ENCODE measurements around the gene DRAP1. TPM values are rescaled to one million over a fixed set of nuclear protein-coding genes. Genes with fewer than 3 reads are reported as not detected.
"Not testable (repeated sequence)": the region's sequence is repeated elsewhere in the genome, so short reads cannot be mapped to it uniquely, and the experiment has no call there.

Gene DRAP1
- total and polyA plus RNA-seq, 2 donors = 36.7 to 111 TPM

DNA sequence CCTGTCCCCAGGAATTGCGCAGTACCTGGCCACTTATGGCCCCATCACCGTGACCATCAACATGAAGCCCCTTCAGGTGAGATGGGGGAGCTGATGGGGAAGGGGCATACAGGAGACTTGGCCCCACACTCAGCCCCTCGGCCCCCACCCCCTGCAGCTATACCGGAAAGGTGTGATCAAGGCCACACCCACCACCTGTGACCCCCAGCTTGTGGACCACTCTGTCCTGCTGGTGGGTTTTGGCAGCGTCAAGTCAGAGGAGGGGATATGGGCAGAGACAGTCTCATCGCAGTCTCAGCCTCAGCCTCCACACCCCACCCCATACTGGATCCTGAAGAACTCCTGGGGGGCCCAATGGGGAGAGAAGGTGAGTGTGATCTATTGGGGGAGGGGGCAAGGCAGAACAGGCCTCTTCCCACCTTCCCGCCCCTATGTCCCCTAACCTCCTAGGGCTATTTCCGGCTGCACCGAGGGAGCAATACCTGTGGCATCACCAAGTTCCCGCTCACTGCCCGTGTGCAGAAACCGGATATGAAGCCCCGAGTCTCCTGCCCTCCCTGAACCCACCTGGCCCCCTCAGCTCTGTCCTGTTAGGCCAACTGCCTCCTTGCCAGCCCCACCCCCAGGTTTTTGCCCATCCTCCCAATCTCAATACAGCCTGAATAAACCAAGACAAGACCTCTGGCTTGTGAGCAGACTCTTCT lies 36.0 kb upstream of the DRAP1 start:
- DNase-seq (ENCODE audit: extremely low spot score) = no peak
- H3K4me1 ChIP-seq (ENCODE audit: insufficient read depth) = no peaks in the 10 kb centered on the region
- H3K27ac ChIP-seq (ENCODE audit: low read depth) = no peak overlapping the region
- H3K4me3 ChIP-seq (ENCODE audit: low read depth, low read length) = no peak overlapping the region
- H3K36me3 ChIP-seq (ENCODE audit: insufficient read depth) = no peaks in the 10 kb centered on the region
- WGBS = 93% methylated on average over 13 of the region's 13 CpGs

DNA sequence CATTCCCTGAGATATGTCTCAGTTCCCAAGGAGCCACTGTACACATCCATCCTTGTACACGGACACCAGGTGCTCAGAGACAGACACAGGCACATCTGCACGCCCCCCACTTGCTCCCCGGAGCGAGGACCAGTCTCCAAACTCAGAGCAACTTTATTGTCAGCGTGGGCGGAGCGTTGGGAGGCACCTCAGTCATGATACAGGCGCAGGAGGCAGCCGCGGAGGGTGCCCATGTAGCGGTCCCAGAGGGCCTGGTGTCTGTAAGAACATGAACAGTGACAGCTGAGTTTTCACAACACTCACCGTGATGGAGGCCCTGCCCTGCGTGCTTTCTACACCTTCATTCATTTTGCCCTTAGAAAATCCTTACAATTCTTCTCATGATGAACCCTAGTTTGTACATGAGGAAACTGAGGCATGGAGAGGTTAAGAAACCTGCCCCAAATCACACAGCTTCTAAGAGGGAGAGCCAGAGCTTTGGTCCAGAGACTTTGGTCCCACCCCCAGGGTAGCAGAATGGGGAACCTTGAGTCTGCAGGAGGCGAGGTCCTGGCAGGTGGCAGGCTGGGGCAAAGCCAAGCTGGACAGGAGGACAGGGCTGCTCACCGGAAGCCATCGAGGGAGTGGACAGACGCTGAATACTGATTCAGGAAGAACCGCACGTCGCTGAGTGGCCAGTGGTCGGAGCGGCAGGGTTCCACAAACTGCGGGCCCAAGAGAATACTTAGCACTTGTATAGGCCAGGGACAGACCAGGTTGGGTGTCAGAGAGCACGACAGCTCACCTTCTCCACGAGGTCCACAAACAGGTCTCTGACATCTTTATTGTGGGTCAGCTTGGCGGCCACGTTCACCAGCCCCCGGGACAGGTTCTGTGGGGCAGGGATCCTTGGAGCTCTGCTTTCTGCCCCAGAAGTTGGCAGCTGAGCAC lies 35.2 kb upstream of the DRAP1 start:
- WGBS = 85% methylated on average over 28 of the region's 28 CpGs
- Histone ChIP-seq H3K27ac (ENCODE audit: low read depth) (no peak overlapping the region), H3K4me3 (ENCODE audit: low read depth, low read length) (no peak overlapping the region), H3K4me1 (ENCODE audit: insufficient read depth) (no peaks in the 10 kb centered on the region), H3K36me3 (ENCODE audit: insufficient read depth) (no peaks in the 10 kb centered on the region)
- DNase-seq (ENCODE audit: extremely low spot score) = no peak

DNA sequence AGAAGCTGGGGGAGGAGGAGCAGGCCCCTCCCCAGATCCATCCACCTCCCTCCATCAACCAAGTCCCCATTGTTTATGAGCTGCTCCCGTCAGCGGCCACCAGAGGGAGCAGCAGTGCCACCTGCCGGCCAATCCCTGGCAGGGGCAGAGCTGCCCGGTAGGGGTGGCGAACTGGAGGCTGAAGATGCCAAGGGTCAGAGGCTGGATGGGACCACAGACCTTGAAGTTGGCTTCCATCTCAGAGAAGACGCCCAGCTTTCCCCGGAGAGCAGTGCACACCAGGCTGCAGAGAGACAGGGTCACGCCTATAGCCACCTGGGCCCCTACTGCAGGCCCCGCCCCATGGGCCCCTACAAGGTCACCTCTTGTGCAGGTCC lies 34.5 kb upstream of the DRAP1 start:
- H3K36me3 ChIP-seq (ENCODE audit: insufficient read depth) = no peaks in the 10 kb centered on the region
- H3K27ac ChIP-seq (ENCODE audit: low read depth) = no peak overlapping the region
- no peak for DNase-seq (ENCODE audit: extremely low spot score)
- WGBS = 26% methylated on average over 9 of the region's 9 CpGs
- no peaks in the 10 kb centered on the region for H3K4me1 ChIP-seq (ENCODE audit: insufficient read depth)
- no peak overlapping the region for H3K4me3 ChIP-seq (ENCODE audit: low read depth, low read length)

DNA sequence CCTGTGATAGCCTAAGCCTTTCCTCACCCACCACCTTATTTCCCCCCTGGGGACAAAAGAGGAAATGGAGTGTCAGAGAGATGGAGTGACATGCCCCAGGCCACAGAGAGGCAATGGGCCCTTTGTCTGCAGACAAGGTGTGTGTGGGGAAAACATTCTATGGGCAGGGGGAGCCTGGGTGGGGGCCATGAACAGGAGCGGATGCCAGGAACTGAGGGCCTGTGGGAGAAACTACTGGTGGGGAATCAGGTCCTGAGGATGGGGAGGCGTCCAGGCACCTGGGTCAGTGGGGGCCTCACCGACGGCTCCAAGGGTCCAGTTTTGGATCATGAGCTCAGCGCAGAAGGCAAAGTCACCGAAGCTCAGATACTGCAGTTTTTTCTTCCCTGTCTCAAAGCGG lies 34.0 kb upstream of the DRAP1 start:
- Histone ChIP-seq H3K36me3 (ENCODE audit: insufficient read depth) (no peaks in the 10 kb centered on the region), H3K27ac (ENCODE audit: low read depth) (no peak overlapping the region), H3K4me1 (ENCODE audit: insufficient read depth) (no peaks in the 10 kb centered on the region), H3K4me3 (ENCODE audit: low read depth, low read length) (no peak overlapping the region)
- no peak for DNase-seq (ENCODE audit: extremely low spot score)
- WGBS = 90% methylated on average over 7 of the region's 7 CpGs

DNA sequence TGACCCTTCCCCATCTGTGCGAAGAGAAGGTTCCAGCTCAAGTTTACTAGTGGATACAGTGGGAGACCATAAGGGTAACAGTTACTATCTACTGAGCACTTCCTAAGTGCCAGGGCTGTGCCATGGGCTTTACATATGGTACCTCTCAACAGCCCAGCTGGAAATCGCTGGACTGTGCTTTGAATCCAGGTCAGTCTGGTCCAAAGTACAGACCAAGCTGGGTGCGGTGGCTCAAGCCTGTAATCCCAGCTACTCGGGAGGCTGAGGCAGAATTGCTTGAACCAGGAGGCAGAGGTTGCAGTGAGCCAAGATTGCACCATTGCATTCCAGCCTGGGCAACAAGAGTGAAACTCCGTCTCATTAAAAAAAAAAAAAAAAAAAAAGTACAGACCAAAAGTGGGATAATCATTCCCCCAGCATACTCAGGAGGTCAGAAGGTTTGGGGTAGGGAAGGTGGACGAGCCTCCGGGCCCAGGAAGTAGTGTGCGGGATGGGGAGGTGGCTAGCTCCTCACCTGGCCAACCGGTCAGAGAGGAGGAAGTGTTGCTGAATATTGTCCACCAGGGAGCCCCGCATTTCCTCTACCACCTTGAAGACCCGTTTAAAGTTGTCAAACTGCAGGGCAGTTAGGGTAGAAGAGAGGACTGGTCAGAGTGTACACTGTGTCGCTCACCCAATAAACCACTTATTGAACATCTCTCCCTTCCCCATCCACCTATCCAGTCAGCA lies 33.3 kb upstream of the DRAP1 start:
- WGBS = 91% methylated on average over 12 of the region's 12 CpGs
- no peak for DNase-seq (ENCODE audit: extremely low spot score)

DNA sequence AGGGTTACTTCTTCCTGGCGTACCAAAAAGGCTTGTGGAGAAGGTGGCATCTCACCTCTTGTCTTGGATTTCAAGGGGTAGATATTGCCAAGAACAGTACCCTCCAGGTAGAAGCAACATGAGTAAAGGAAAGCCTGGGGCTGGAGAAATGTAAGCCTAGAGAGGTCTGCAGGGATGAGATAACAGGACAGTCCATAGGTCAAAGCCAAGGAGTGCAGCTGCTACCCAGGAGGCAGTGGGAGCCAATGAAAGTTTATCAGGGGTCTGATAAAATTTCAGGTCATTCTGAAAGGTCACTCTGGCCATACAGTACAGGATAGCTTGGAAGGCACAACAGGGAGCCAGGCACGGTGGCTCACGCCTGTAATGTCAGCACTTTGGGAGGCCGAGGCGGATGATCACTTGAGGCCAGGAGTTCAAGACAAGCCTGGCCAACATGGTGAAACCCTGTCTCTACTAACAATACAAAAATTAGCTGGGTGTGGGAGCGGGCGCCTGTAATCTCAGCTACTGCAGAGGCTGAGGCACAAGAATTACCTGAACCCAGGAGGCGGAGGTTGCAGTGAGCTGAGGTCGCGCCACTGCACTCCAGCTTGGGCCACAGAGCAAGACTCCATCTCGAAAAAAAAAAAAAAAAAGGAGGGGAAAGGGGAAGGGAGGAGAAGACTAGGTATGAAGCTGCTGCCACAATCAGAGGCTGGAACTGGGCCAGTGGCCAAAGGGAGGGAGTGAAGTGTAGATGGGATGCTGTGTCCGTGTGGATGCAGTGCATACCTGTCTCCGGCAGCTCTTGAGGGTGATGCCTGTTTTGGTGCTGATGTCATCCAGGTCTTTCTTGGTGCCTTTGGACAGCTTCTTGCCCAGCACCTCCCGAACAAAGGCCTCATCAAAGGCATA lies 32.2 kb upstream of the DRAP1 start:
- H3K36me3 ChIP-seq (ENCODE audit: insufficient read depth) = no peaks in the 10 kb centered on the region
- WGBS = 78% methylated on average over 14 of the region's 14 CpGs
- H3K4me3 ChIP-seq (ENCODE audit: low read depth, low read length) = no peak overlapping the region
- H3K4me1 ChIP-seq (ENCODE audit: insufficient read depth) = no peaks in the 10 kb centered on the region
- H3K27ac ChIP-seq (ENCODE audit: low read depth) = no peak overlapping the region
- DNase-seq (ENCODE audit: extremely low spot score) = no peak

More for the DNA sequence above, 33.3 kb upstream of the DRAP1 start:
- no peak overlapping the region for H3K27ac ChIP-seq (ENCODE audit: low read depth)
- no peak overlapping the region for H3K4me3 ChIP-seq (ENCODE audit: low read depth, low read length)
- H3K4me1 ChIP-seq (ENCODE audit: insufficient read depth) = no peaks in the 10 kb centered on the region
- no peaks in the 10 kb centered on the region for H3K36me3 ChIP-seq (ENCODE audit: insufficient read depth)

DNA sequence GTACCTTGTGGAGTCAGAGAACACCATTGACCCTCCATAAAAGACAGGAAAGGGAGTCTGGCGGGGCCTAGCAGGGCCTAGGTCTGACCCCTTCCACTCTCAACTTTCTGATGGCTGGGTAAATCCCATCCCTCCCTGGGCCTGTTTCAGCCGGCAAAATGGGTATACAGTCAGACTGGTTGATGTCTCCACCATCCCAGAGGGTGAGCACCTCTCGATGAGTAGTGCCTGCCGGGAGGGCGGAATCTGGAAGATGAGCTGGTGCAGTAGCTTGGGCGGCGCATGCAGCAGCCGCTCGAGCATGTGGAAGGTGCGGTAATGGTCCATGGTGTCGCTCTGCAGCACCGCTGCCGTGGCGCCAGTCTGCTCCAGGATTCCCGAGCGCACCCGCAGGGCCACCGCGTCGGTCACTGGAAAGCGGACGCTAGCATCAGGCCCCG lies 31.5 kb upstream of the DRAP1 start:
- H3K27ac ChIP-seq (ENCODE audit: low read depth) = peak overlapping the region; percentile 83
- H3K4me1 ChIP-seq (ENCODE audit: insufficient read depth) = no peaks in the 10 kb centered on the region
- 3% methylated on average over 23 of the region's 23 CpGs for WGBS
- no peaks in the 10 kb centered on the region for H3K36me3 ChIP-seq (ENCODE audit: insufficient read depth)
- DNase-seq (ENCODE audit: extremely low spot score) = no peak
- peak overlapping the region; percentile 51 for H3K4me3 ChIP-seq (ENCODE audit: low read depth, low read length)

DNA sequence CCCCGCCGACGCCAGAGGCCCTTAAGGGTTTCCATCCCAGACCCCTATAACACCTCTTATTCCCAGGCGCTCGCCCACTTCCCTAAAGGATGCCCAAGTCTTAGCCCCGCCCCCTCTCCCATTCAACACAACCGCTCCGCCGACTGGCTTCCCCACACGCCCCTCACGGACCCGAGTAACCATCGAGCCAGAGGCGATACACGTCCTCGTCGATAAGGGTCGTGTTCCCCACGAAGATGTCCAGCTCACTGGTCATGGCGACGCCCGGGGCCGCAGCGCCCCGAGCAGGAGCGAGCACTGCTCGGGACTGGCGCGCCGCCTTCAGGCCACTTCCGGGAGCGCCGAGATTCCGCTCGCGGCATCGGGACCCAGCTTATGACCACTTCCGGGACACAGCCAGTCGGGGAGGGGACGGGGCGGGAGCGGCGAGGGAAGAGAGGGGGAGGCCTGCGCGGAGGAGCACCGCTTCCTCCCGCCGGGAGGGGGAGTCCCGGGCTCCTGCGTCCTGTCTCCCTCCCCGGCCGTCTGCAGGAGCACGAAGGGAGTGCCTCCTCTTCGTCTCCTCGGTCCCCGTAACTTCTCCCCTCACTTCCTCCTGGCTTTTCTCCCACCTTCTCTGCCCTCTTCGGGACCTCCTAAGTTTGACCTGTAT lies 30.9 kb upstream of the DRAP1 start, which contains the start of gene FIBP:
FIBP (minus strand) TSS at position 309 of the 652 bp plus-strand sequence; CDS start at position 256, 53 bp downstream.
- Histone ChIP-seq H3K36me3 (ENCODE audit: insufficient read depth) (no peaks in the 10 kb centered on the region), H3K27ac (ENCODE audit: low read depth) (peak within 1 kb of the TSS; percentile 91), H3K4me1 (ENCODE audit: insufficient read depth) (no peaks in the 10 kb centered on the region), H3K4me3 (ENCODE audit: low read depth, low read length) (peak within 1 kb of the TSS; percentile 51)
- DNase-seq (ENCODE audit: extremely low spot score) = peak; percentile 91
- under 1% methylated on average over 57 of the region's 57 CpGs for WGBS

DNA sequence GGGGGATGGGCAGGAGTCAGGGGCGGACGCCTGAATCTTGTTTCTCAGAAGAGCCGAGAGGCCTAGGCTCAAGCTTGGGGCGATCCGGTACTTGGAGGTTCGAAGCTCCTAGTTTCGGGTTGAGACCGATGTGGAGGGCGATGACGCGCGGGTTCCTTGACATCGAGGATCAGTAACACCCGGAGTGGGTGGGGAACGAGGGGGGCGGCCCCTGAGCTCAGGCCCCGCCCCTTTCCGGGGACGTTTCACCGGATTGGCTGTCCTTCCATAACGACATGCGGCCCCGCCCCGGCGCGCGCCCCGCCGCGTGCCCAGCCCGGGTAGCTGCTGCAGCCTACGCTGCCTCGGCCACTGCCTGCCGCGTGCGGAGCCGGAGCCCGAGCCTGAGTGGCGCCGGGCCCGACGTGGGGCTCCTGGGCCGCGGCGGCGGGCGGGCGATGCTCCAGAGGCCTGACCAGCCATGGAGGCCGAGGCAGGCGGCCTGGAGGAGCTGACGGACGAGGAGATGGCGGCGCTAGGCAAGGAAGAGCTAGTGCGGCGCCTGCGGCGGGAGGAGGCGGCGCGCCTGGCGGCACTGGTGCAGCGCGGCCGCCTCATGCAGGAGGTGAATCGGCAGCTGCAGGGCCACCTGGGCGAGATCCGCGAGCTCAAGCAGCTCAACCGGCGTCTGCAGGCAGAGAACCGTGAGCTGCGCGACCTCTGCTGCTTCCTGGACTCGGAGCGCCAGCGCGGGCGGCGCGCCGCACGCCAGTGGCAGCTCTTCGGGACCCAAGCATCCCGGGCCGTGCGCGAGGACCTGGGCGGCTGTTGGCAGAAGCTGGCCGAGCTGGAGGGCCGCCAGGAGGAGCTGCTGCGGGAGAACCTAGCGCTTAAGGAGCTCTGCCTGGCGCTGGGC lies 28.7 kb upstream of the DRAP1 start, which contains the start of gene CCDC85B:
CCDC85B (plus strand) TSS at position 350 of the 895 bp plus-strand sequence; CDS start at position 461, 111 bp downstream.
- under 1% methylated on average over 94 of the region's 94 CpGs for WGBS
- DNase-seq (ENCODE audit: extremely low spot score) = peak; percentile 91
- Histone ChIP-seq H3K4me3 (ENCODE audit: low read depth, low read length) (peak within 1 kb of the TSS; percentile 61), H3K4me1 (ENCODE audit: insufficient read depth) (no peaks in the 10 kb centered on the region), H3K36me3 (ENCODE audit: insufficient read depth) (no peaks in the 10 kb centered on the region), H3K27ac (ENCODE audit: low read depth) (peak within 1 kb of the TSS; percentile 90)

DNA sequence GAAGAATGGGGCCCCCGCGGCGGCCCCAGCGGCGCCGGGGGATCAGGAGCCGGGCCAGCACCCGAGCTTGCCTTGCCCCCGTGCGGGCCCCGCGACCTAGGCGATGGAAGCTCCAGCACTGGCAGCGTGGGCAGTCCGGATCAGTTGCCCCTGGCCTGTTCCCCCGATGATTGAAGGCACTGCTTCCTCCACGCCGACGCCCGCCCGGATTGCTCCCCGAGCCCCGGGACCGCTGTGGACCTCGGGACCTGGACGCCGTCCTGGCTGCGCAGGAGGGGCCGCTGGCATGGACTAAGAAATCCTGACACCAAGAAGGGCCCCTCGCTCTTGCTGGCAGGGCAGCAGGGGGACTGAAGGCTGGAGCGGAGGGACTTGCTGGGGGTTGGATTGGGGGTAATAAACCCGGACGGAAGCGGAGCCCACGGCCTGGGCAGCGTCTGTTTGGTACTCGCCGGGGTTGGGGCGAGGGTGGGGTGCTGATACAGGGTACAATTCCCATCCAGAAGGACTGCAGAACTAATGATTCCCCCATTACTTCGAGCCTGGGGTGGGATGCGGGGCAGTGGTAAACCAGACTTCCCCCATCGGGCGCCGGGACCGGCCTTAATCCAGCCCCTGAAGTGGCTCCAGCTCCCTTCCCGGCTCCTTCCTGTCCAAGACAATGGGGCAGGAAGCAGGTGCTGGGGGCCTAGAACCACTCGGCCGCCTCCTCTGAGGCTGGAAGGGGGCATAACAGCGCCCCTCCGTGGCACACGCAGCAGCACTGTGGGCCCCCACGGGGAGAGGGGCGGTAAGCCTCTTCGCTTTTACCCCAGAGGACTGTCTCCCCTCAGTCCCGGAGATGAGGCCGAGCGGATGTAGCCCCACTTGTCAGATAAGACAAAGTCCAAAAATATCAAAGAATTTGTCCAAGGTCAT lies 27.7 kb upstream of the DRAP1 start:
- no peak for DNase-seq (ENCODE audit: extremely low spot score)
- Histone ChIP-seq H3K4me3 (ENCODE audit: low read depth, low read length) (peak overlapping the region; percentile 61), H3K27ac (ENCODE audit: low read depth) (peak overlapping the region; percentile 90), H3K4me1 (ENCODE audit: insufficient read depth) (no peaks in the 10 kb centered on the region), H3K36me3 (ENCODE audit: insufficient read depth) (no peaks in the 10 kb centered on the region)
- WGBS = 3% methylated on average over 57 of the region's 57 CpGs

DNA sequence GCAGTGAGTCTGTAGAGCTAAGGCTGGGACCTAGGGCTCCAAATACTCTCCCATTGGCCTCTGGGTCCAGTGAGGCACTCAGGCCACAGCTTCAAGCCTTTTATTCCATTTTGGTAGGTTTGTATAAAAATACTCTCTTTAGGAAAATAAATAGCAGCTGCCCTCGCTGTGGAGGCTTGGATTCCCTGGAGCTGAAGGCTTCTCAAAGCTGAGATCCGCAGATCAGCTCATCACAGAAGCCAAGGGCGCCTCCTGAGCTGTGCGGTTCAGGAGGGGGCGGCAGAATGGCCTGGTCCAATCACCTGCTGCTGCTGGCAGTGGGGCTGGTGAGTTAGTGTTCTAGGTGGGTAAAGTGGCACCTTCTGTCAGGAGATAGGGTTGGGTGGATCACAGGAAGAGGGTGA lies 27.1 kb upstream of the DRAP1 start:
- not testable (repeated sequence) for H3K36me3 ChIP-seq (ENCODE audit: insufficient read depth); H3K27ac ChIP-seq (ENCODE audit: low read depth); DNase-seq (ENCODE audit: extremely low spot score); H3K4me1 ChIP-seq (ENCODE audit: insufficient read depth)
- WGBS = 61% methylated on average over 5 of the region's 5 CpGs
- H3K4me3 ChIP-seq (ENCODE audit: low read depth, low read length) = peak overlapping the region; percentile 61

Data from urinary bladder (tissue), 4 donors.